HG03039 (cell line): ENCODE results near the gene PRDX5.
"Not testable (repeated sequence)": the region's sequence is repeated elsewhere in the genome, so short reads cannot be mapped to it uniquely, and the experiment has no call there.

Source experiments
- ATAC-seq: cut with Tn5 transposase; IDR thresholded peaks from one replicate; pipeline ENCODE4 v1.9.1; 2021; ENCODE audit warnings: mild to moderate bottlenecking, moderate library complexity; ENCODE audit not compliant: unreplicated experiment

PRDX5 gene

GRCh38 chr11:64305075-64305690, 12.7 kb upstream of the PRDX5 start, which contains the start of gene ESRRA:
ESRRA (plus strand) TSS chr11:64305524; CDS start chr11:64307180, 1,656 bp downstream.
- ATAC-seq = peak; percentile 65

GRCh38 chr11:64305691-64306562, 12.0 kb upstream of the PRDX5 start:
- no peak for ATAC-seq

DNA sequence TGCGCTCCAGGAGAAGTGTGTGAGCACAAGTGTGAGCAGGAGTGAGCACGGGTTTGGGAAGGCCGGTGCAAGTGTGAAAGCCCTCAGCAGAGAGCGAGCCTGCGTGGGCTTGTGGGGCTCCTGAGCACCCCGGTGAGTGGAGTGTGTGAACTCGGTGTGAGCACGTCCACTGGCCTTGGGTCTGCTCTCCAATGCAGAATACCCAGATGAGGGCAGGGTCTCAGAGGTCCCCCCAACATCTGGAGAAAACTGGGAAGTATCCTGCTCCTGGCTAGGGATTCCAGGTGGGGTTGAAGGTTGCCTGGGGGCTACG, 11.4 kb upstream of the PRDX5 start:
- no peak for ATAC-seq

- ATAC-seq = no peak
Observed at GRCh38 chr11:64306876-64307622, 10.9 kb upstream of the PRDX5 start.

GRCh38 chr11:64307795-64308194, 10.1 kb upstream of the PRDX5 start:
- not testable (repeated sequence) for ATAC-seq

DNA sequence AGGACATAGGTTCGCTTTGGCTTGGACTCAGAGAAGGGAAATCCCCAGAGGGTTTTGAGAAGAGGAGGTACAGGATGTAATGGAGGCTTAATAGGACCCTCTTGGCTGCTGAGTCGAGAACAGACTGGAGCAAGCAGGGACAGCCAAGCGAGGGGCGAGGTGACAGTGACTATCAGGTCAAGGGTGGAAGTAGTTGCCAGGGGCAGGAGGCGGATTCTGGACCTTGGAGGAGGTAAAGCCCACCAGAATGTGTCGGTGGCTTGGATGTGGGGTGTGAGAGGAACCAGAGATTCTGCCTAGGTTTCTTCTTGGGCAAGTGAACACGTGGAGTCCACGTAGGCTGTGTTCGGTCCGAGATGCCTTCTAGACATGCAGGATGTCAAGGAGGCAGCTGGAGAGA, 5.0 kb upstream of the PRDX5 start:
- no peak for ATAC-seq

- ATAC-seq = no peak
Observed at GRCh38 chr11:64313491-64314145, 4.3 kb upstream of the PRDX5 start.

GRCh38 chr11:64314146-64314804, 3.6 kb upstream of the PRDX5 start:
- ATAC-seq = no peak

GRCh38 chr11:64314805-64315561, 2.9 kb upstream of the PRDX5 start:
- ATAC-seq = no peak

DNA sequence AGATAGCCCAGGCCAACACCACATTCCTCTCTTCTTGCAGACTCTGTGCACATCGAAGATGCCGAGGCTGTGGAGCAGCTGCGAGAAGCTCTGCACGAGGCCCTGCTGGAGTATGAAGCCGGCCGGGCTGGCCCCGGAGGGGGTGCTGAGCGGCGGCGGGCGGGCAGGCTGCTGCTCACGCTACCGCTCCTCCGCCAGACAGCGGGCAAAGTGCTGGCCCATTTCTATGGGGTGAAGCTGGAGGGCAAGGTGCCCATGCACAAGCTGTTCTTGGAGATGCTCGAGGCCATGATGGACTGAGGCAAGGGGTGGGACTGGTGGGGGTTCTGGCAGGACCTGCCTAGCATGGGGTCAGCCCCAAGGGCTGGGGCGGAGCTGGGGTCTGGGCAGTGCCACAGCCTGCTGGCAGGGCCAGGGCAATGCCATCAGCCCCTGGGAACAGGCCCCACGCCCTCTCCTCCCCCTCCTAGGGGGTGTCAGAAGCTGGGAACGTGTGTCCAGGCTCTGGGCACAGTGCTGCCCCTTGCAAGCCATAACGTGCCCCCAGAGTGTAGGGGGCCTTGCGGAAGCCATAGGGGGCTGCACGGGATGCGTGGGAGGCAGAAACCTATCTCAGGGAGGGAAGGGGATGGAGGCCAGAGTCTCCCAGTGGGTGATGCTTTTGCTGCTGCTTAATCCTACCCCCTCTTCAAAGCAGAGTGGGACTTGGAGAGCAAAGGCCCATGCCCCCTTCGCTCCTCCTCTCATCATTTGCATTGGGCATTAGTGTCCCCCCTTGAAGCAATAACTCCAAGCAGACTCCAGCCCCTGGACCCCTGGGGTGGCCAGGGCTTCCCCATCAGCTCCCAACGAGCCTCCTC, 2.0 kb upstream of the PRDX5 start:
- ATAC-seq = not testable (repeated sequence)

DNA sequence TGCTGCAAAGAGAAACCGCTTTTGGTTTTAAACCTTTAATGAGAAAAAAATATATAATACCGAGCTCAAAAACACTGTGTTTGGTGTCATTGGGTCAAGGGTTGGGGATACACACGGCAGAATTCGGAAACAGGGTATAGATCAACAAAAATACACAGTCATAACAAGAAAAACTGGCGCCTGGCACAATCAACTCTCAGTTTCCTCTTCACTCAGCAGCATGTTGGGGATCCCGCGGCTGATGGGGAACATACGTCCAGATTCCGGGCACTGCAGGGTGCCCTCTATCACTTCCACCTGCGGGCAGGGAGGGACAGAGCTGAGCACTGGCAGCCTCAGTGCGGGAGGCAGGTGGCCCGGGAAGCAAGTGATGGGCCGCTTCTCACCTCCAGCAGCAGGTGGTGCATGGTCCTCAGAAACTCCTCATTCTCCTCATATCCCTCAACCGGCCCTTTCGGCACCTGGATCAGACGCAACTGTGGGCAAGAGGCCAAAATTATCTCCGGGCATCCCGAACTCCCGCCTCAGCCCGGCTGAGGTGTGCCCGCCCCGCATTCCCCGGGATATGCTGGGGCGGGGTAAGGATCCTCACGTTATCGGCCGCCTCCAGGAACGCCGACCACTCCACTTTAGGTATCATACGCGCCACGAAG, 1.1 kb upstream of the PRDX5 start:
- ATAC-seq = no peak

DNA sequence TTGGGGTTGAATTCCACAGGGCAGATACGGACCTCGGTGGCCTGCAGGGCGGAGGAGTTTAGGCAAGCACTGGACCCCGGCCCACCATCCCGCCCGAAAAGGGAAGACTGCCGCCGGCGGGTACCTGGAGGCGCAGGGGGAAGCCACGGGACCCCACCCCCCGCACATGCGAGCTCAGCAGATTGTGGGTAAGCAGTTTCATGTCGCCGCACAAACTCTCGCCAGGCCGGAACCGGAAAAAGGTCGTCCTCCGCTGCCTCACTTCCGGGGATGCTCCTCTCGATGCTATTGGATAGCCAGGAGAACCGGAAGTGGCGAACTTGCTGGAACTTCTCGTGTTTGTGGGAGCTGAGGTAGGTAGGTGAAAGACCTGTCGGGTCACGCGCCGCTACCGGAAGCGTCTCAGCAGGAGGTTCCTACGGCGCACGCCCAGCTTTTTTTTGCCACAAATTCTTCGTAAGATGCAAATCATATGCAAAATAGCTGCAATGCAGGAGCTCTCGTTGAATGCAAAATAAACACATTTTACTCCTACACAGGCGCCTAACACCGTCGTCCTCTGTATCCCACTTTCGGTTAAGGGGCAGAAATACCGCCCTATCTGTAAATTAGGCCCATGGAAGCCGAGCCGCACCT, 478 bp upstream of the PRDX5 start, which contains the start of gene TRMT112:
TSS of gene TRMT112 (minus strand) at position 235 of the 636 bp plus-strand sequence. CDS start at position 202, 33 bp downstream.
- peak; percentile 59 for ATAC-seq

GRCh38 chr11:64318766-64319761, 1.1 kb downstream of the PRDX5 start:
- ATAC-seq = no peak

DNA sequence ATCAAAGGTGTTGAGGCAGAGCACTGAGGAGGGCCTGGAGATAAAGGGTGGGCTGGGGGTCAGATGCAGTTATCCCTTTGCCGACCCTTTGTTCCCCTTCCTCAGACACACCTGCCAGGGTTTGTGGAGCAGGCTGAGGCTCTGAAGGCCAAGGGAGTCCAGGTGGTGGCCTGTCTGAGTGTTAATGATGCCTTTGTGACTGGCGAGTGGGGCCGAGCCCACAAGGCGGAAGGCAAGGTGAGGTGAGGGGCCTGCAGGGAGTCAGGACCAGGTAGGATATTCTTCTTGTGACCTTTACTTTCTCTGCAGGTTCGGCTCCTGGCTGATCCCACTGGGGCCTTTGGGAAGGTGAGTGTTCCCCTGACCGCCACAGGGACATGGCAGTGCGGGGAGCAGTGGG, 2.6 kb downstream of the PRDX5 start:
- no peak for ATAC-seq

DNA sequence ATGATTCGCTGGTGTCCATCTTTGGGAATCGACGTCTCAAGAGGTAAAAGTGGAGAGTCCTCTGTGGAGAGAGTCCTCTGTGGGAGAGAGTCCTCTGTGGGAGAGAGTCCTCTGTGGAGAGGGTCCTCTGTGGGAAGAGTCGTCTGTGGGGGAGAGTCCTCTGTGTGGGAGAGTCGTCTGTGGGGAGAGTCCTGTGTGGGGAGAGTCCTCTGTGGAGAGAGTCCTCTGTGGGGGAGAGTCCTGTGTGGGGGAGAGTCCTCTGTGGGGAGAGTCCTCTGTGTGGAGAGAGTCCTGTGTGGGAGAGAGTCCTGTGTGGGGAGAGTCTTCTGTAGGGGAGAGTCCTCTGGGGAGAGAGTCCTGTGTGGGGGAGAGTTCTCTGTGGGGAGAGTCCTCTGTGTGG, 3.1 kb downstream of the PRDX5 start:
- ATAC-seq = no peak

GRCh38 chr11:64321533-64321932, 3.6 kb downstream of the PRDX5 start:
- ATAC-seq = no peak

- no peak for ATAC-seq
Observed at GRCh38 chr11:64322925-64323260, 5.0 kb downstream of the PRDX5 start.
